Left lung (tissue), 10 donors: ENCODE results near the gene CLTCL1. TPM values are rescaled to one million over a fixed set of nuclear protein-coding genes. Genes with fewer than 3 reads are reported as not detected.

Experiments
- ATAC-seq: fragments of 200-7000 bp; cut with Tn5 transposase; one replicate; pipeline ENCODE4 v1.9.1; 2020; ENCODE audit warnings: moderate library complexity
- DNase-seq, 4 donors: peaks; one replicate each; pipeline ENCODE4 v3.0.0-alpha.2; 2013 to 2020
- H3K27ac ChIP-seq, 2 donors: fragments of 200-600 bp; sonication (generic) in 1 of 2; one replicate each; pipeline versions ENCODE4 v1.5.0 to v1.8.0; 2020 to 2021
- H3K27me3 ChIP-seq, 2 donors: fragments of 200-600 bp; sonication (generic) in 1 of 2; one replicate each; pipeline versions ENCODE4 v1.5.0 to v1.8.0; 2020 to 2021
- H3K36me3 ChIP-seq, 2 donors: fragments of 200-600 bp; sonication (generic) in 1 of 2; one replicate each; pipeline versions ENCODE4 v1.5.0 to v1.8.0; 2020 to 2021
- H3K4me1 ChIP-seq, 2 donors: fragments of 200-600 bp; one replicate each; pipeline ENCODE4 v1.8.0; 2021
- H3K4me3 ChIP-seq, 2 donors: fragments of 200-600 bp; sonication (generic) in 1 of 2; one replicate each; pipeline versions ENCODE4 v1.5.0 to v1.8.0; 2020 to 2021; ENCODE audit warnings: mild to moderate bottlenecking in 1 of 2
- H3K9me3 ChIP-seq, 2 donors: fragments of 200-600 bp; sonication (generic) in 1 of 2; one replicate each; pipeline versions ENCODE4 v1.5.0 to v1.8.0; 2020 to 2021
- intact Hi-C, 2 donors: fragments of 100-400 bp; cut with DNase I; formaldehyde crosslinking; loops; one replicate each; pipeline versions ENCODE4 v1.11.2 to v1.14.2; 2022
- polyA plus RNA-seq, 6 donors: library from polyadenylated mRNA; unstranded; fragments of 120-200 nt; gene quantifications; one replicate each; pipeline ENCODE4 v1.2.1, GENCODE V29; 2013; ENCODE audit not compliant: insufficient read length in 6 of 6
- total RNA-seq, 2 donors: library from RNA; stranded (reverse); fragmentation: NEBNext Ultra II Directional; extraction: Animal tissue kit (Norgen Biotek cat#: 25700); gene quantifications; one replicate each; pipeline ENCODE4 v1.2.1, GENCODE V29; 2021
- TF ChIP-seq, protein P1 (sequence below), 2 donors: fragments of 200-600 bp; sonication (generic) in 1 of 2; IDR thresholded peaks; one replicate each; pipeline versions ENCODE4 v1.5.0 to v1.8.0; 2021; ENCODE audit warnings: antibody characterized with exemption in 2 of 2
- donor health status: DM: no; HTN: yes; CAD: no.
- donor health status: DM: no; HTN: no; CAD: no.

CLTCL1 gene
- total and polyA plus RNA-seq, 8 donors, result 5.7 to 11.3 (median 9.0) TPM

DNA sequence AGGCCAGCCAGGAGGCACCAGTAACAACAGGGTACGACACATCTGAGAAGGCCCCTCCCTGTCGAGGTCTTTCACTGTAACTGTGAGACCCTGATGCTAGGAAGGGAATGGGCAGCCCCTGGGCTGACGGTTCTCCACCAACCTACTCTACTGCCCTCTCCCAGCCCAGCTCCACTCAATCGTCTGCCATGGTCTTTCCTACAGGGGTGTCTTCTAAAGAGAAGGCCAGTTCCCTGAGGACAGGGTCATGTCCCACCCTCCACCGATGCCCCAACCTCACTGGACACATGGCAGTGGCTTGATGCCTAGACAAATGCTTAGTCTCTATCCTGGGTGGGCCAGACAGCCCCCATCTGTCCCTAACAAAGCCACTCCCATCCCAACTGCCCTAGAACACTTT lies 67.0 kb downstream of the CLTCL1 start:
- no peak overlapping the region for H3K4me3 ChIP-seq
- TF ChIP-seq, protein P1, sequence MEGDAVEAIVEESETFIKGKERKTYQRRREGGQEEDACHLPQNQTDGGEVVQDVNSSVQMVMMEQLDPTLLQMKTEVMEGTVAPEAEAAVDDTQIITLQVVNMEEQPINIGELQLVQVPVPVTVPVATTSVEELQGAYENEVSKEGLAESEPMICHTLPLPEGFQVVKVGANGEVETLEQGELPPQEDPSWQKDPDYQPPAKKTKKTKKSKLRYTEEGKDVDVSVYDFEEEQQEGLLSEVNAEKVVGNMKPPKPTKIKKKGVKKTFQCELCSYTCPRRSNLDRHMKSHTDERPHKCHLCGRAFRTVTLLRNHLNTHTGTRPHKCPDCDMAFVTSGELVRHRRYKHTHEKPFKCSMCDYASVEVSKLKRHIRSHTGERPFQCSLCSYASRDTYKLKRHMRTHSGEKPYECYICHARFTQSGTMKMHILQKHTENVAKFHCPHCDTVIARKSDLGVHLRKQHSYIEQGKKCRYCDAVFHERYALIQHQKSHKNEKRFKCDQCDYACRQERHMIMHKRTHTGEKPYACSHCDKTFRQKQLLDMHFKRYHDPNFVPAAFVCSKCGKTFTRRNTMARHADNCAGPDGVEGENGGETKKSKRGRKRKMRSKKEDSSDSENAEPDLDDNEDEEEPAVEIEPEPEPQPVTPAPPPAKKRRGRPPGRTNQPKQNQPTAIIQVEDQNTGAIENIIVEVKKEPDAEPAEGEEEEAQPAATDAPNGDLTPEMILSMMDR (IDR thresholded peaks at IDR 0.05), result no peak
- DNase-seq (no peak), ATAC-seq (no peak)
- no peaks in the 10 kb centered on the region for H3K9me3 ChIP-seq
- H3K27me3 ChIP-seq, result no peaks in the 10 kb centered on the region
- H3K4me1 ChIP-seq, result no peaks in the 10 kb centered on the region
- H3K27ac ChIP-seq, result no peak overlapping the region
- peaks cover 0 to 93% of the 10 kb centered on the region in 2 donors for H3K36me3 ChIP-seq
- intact Hi-C loops, result no loop called here

DNA sequence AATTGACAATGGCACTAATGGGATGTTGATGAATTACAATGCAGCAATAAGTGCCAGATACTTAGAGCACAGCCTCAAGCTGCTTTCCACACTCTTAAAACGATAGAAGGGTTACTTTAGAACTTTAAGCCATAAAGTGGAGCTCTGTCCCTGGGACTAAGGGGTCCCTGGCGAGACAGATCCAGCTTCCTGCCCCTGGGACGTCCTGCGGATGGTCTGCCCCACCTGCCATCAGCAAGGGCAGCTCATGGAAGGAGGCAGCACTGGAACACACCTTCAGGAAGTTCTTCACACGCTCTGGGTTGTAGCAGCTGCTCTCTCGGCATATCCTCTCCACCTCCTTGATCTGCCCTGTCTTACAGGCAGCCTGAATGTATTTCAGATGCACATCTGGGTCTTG lies 67.9 kb downstream of the CLTCL1 start:
- H3K9me3 ChIP-seq, result no peaks in the 10 kb centered on the region
- ATAC-seq (no peak), DNase-seq (no peak)
- TF ChIP-seq, protein P1 (IDR thresholded peaks at IDR 0.05), result no peak
- peaks cover 0 to 89% of the 10 kb centered on the region in 2 donors for H3K36me3 ChIP-seq
- H3K4me3 ChIP-seq, result no peak overlapping the region
- H3K27ac ChIP-seq, result no peak overlapping the region
- no peaks in the 10 kb centered on the region for H3K4me1 ChIP-seq
- intact Hi-C loops, result no loop called here
- no peaks in the 10 kb centered on the region for H3K27me3 ChIP-seq

DNA sequence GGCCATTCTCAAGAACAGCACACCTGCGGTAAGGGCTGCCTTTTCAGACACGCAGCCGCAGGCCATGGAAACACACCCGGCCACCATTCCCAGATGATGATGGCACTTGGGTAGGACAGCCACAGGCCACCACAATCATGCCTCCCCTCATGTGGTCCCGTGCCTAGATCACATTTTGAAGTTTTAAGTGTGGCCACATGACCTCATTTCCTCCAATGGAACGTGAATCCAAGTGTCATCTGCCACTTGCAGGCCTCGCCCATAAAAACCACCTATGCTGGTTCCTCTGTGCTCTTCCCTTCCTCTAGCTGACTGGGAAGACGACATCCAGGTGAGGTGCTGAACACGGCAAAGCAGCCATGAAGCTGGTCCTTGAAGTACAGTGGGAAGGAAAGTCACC lies 68.4 kb downstream of the CLTCL1 start:
- ATAC-seq (no peak), DNase-seq (no peak)
- H3K36me3 ChIP-seq, result peaks cover 0 to 84% of the 10 kb centered on the region in 2 donors
- H3K27me3 ChIP-seq, result no peaks in the 10 kb centered on the region
- no peak overlapping the region for H3K27ac ChIP-seq
- no peaks in the 10 kb centered on the region for H3K4me1 ChIP-seq
- H3K4me3 ChIP-seq, result no peak overlapping the region
- no peaks in the 10 kb centered on the region for H3K9me3 ChIP-seq
- intact Hi-C loops, result no loop called here
- TF ChIP-seq, protein P1 (IDR thresholded peaks at IDR 0.05), result no peak

DNA sequence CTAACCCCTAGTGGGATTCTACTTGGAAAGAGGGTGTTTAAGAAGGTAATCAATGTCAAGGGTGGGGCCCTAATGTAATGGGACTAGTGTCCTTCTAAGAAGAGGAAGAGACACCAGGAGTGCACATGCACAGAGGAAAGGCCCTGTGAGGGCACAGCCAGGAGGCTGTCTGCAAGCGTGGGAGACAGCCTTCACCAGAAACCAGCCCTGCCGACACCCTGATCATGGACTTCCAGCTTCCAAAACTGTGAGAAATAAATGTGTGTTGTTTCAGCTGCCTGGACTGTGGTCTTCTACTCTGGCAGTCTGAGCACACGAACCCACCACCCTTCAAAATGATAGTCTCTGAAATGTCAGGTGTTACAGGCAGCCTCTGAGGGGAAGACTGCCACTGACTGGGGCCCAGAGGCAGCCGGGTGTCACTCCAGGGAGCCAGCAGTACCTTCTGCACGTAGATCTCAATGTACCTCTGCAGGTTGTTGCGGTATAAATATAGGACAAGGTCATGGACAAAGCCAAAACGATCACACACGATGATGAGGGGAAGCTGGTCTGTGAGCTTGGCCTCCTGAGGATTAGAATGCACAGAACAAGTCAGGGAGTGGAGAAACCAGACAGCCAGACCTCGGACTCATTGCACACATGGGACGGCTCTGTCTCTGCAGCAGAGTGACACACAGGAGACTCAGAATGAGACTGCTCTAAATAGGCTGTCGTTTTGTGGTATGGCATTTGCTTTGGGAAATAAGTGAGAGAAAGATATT lies 69.1 kb downstream of the CLTCL1 start:
- Histone ChIP-seq H3K9me3 (no peaks in the 10 kb centered on the region), H3K27me3 (no peaks in the 10 kb centered on the region), H3K36me3 (peaks cover 0 to 77% of the 10 kb centered on the region in 2 donors), H3K27ac (no peak overlapping the region), H3K4me1 (no peaks in the 10 kb centered on the region), H3K4me3 (no peak overlapping the region)
- no peak for DNase-seq
- ATAC-seq, result no peak
- intact Hi-C loops, result no loop called here
- TF ChIP-seq, protein P1 (IDR thresholded peaks at IDR 0.05), result no peak

DNA sequence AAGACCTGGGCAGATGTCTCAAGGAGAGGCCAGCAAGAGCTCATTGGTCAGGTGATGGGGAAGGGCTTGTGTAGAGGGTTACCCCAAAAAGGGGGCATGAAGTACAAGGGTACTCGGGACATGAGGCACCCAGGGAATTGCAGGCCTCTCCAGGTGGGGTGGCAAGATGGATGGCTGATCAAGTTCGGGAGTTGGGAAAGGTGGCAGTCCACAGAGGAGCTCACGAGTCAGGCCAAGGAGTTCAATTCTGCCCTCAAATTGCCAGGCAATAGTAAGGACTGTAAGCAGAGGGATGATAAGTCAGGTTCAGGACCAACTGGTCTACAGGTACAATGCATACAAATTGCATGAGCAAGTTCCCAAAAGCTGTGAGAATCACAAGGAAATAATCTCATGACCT lies 70.7 kb downstream of the CLTCL1 start:
- Histone ChIP-seq H3K9me3 (no peaks in the 10 kb centered on the region), H3K4me1 (no peaks in the 10 kb centered on the region)
- DNase-seq, result no peak

More for the DNA sequence above, 70.7 kb downstream of the CLTCL1 start:
- peaks cover 0 to 76% of the 10 kb centered on the region in 2 donors for H3K36me3 ChIP-seq
- H3K4me3 ChIP-seq, result no peak overlapping the region
- no peaks in the 10 kb centered on the region for H3K27me3 ChIP-seq
- TF ChIP-seq, protein P1 (IDR thresholded peaks at IDR 0.05), result no peak
- intact Hi-C loops, result no loop called here
- ATAC-seq, result no peak
- no peak overlapping the region for H3K27ac ChIP-seq
